ENCODE data around the gene TMEFF1. TPM values are rescaled to one million over a fixed set of nuclear protein-coding genes. Genes with fewer than 3 reads are reported as not detected.

Gene TMEFF1
- total and polyA plus RNA-seq, 4 donors, result 13.1 to 18.0 (median 15.7) TPM

DNA sequence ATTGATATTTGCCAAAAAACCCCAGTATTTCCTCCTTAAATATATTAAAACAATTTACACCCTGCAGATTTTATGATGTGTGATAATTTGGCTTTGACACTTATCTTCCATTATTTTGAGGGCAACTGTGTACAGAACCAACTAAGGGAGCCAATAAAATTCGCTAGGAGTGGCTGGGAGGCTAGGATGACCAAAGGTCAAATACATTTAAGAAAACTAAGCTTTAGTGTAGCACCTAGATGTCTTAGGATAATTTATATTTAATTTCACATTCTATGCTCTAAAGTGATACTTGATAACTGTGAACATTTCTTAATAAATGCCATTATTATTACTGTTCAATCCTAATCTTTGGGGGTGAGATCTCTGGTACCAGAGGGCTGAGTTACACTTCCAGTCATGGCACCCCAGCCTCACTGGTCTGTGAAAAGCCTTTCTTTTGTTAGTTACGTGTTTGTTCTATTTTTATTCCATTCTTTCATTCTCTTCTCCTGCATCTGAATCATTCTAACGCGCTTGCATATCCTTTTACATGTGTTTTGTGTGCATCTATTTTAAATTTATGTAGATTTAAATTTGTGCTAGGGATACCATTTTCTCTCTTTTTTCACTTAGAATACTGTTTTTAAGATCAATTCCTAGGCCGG lies 26.9 kb upstream of the TMEFF1 start:
- Histone ChIP-seq H3K36me3 (ENCODE audit: control insufficient read depth, insufficient read depth, low read length) (peaks cover 8% of the 10 kb centered on the region), H3K27me3 (ENCODE audit: control insufficient read depth, insufficient read depth, low read length) (no peaks in the 10 kb centered on the region), H3K9me3 (ENCODE audit: control insufficient read depth, insufficient read depth, low read length) (no peaks in the 10 kb centered on the region), H3K4me3 (ENCODE audit: low read depth, low read length) (no peak overlapping the region), H3K4me1 (ENCODE audit: control insufficient read depth, insufficient read depth, low read length) (peaks cover 4% of the 10 kb centered on the region), H3K27ac (ENCODE audit: low read depth, low read length) (no peak overlapping the region)
- no peak for DNase-seq (ENCODE audit: low read depth in 4 of 6, low spot score in 6 of 6)
- no CpG with 5 or more reads among the region's 5 CpGs for WGBS (ENCODE audit: insufficient coverage)

DNA sequence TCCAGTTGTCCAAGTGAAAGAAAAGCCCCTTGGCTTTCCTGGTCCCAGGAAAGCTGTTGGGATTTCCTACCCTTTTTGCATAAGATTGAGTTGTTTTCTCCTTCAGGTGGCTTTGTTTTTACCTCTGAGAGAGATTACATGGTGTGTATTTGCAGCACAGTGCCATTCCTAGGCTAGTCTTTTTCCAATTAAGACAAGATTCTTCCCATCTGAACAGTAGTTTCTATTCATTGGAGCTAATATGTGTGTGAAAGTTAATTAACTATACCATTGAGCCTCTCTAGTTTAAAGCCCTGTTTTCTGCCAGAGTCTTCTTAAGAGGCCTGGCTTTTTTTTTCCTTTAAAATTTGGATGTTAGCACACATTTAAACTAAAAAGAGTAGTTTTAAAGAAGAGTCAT lies 25.9 kb upstream of the TMEFF1 start:
- no peak overlapping the region for H3K27ac ChIP-seq (ENCODE audit: low read depth, low read length)
- H3K4me3 ChIP-seq (ENCODE audit: low read depth, low read length), result no peak overlapping the region
- H3K27me3 ChIP-seq (ENCODE audit: control insufficient read depth, insufficient read depth, low read length), result no peaks in the 10 kb centered on the region
- H3K4me1 ChIP-seq (ENCODE audit: control insufficient read depth, insufficient read depth, low read length), result peaks cover 4% of the 10 kb centered on the region
- peaks cover 7% of the 10 kb centered on the region for H3K36me3 ChIP-seq (ENCODE audit: control insufficient read depth, insufficient read depth, low read length)
- peak in 2 of 6 donors; percentile 22 to 84 for DNase-seq (ENCODE audit: low read depth in 4 of 6, low spot score in 6 of 6)
- no peaks in the 10 kb centered on the region for H3K9me3 ChIP-seq (ENCODE audit: control insufficient read depth, insufficient read depth, low read length)

DNA sequence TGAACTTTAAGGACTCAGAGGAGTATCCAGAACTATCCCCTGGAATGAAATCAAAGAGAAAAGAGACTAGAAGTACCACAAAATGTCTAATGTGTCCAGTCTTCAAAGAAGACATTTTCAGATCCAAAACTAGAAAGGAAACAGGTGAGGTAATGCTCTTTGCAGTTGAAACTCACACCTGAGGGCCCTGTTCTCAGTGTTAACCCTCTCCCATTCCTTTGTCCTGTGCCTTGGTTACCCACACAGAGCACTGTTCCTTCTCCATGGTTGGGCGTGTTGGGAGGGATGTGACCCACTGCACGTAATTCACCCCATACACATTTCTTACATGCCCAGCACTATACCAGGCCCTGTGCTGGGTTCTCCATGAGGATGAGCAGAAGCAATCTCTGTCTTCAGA lies 24.7 kb upstream of the TMEFF1 start:
- H3K36me3 ChIP-seq (ENCODE audit: control insufficient read depth, insufficient read depth, low read length), result no peaks in the 10 kb centered on the region
- no CpG with 5 or more reads among the region's 2 CpGs for WGBS (ENCODE audit: insufficient coverage)
- DNase-seq (ENCODE audit: low read depth in 4 of 6, low spot score in 6 of 6), result no peak
- no peaks in the 10 kb centered on the region for H3K27me3 ChIP-seq (ENCODE audit: control insufficient read depth, insufficient read depth, low read length)
- H3K27ac ChIP-seq (ENCODE audit: low read depth, low read length), result no peak overlapping the region
- no peak overlapping the region for H3K4me3 ChIP-seq (ENCODE audit: low read depth, low read length)
- no peaks in the 10 kb centered on the region for H3K9me3 ChIP-seq (ENCODE audit: control insufficient read depth, insufficient read depth, low read length)
- peaks cover 4% of the 10 kb centered on the region for H3K4me1 ChIP-seq (ENCODE audit: control insufficient read depth, insufficient read depth, low read length)

DNA sequence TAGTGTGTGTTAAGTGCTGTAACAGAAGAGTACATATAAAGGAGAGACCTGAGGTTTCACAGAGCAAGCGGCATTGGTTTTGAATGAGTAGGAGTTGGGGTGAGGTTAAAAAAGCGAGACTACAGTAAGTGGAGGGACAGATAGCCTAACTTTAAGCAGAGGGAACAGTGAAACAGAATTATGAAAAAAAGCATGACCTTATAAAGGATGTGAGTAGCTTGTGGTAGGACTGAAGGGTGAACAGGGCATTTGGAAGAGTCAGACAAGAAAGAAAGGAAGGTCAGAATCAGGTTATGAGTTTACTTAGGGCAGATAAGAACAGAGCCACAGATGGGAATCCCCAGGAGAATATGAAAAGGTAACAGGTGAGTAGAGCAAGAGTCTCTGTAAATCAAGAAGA lies 23.5 kb upstream of the TMEFF1 start:
- no peak for DNase-seq (ENCODE audit: low read depth in 4 of 6, low spot score in 6 of 6)
- Histone ChIP-seq H3K4me3 (ENCODE audit: low read depth, low read length) (no peak overlapping the region), H3K4me1 (ENCODE audit: control insufficient read depth, insufficient read depth, low read length) (peaks cover 4% of the 10 kb centered on the region), H3K27ac (ENCODE audit: low read depth, low read length) (no peak overlapping the region), H3K36me3 (ENCODE audit: control insufficient read depth, insufficient read depth, low read length) (no peaks in the 10 kb centered on the region), H3K9me3 (ENCODE audit: control insufficient read depth, insufficient read depth, low read length) (no peaks in the 10 kb centered on the region), H3K27me3 (ENCODE audit: control insufficient read depth, insufficient read depth, low read length) (no peaks in the 10 kb centered on the region)
- WGBS (ENCODE audit: insufficient coverage), result 91% methylated on average over 2 of the region's 2 CpGs

DNA sequence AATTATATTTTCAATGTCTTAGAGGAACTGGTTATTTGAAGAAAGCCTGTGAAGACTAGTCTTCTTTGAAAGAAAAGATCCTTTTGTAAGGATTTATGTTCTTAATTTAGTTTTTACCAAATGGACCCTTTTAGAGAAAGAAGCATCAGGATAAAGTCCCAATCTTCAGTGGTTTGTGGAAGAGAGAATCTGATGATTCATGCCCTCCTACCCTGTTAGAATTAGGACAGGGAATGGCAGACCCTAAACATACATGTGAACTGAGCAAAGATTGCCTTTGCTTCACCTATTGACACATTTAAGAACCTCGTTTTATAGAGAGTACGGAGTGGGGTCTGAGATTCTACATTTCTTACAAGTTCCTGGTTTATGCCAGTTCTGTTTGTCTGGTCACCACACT lies 20.1 kb upstream of the TMEFF1 start:
- Histone ChIP-seq H3K4me1 (ENCODE audit: control insufficient read depth, insufficient read depth, low read length) (no peaks in the 10 kb centered on the region), H3K36me3 (ENCODE audit: control insufficient read depth, insufficient read depth, low read length) (no peaks in the 10 kb centered on the region), H3K27ac (ENCODE audit: low read depth, low read length) (no peak overlapping the region), H3K9me3 (ENCODE audit: control insufficient read depth, insufficient read depth, low read length) (no peaks in the 10 kb centered on the region), H3K4me3 (ENCODE audit: low read depth, low read length) (no peak overlapping the region), H3K27me3 (ENCODE audit: control insufficient read depth, insufficient read depth, low read length) (no peaks in the 10 kb centered on the region)
- no CpG with 5 or more reads among the region's 2 CpGs for WGBS (ENCODE audit: insufficient coverage)
- no peak for DNase-seq (ENCODE audit: low read depth in 4 of 6, low spot score in 6 of 6)

DNA sequence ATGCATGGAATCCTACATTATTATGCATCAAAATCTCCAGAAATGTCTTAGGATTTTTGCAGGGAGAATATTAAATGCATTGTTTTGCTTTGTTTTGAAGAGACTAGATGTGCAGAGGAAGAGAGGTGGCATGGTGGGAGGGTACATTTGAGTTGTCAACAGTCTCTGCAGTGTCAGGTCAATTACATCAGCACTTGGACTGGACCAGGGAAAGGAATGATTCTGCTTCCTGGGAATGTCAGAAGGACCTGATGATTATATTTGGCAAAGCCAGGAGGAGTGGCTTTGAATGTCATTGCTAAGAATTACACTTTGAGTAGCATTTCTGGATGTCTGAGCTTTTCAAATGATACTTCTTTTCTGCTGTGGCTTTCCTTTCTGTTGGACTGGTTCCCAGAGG lies 17.5 kb upstream of the TMEFF1 start:
- Histone ChIP-seq H3K27ac (ENCODE audit: low read depth, low read length) (no peak overlapping the region), H3K27me3 (ENCODE audit: control insufficient read depth, insufficient read depth, low read length) (no peaks in the 10 kb centered on the region), H3K4me3 (ENCODE audit: low read depth, low read length) (no peak overlapping the region), H3K36me3 (ENCODE audit: control insufficient read depth, insufficient read depth, low read length) (no peaks in the 10 kb centered on the region), H3K9me3 (ENCODE audit: control insufficient read depth, insufficient read depth, low read length) (no peaks in the 10 kb centered on the region), H3K4me1 (ENCODE audit: control insufficient read depth, insufficient read depth, low read length) (no peaks in the 10 kb centered on the region)
- no peak for DNase-seq (ENCODE audit: low read depth in 4 of 6, low spot score in 6 of 6)

DNA sequence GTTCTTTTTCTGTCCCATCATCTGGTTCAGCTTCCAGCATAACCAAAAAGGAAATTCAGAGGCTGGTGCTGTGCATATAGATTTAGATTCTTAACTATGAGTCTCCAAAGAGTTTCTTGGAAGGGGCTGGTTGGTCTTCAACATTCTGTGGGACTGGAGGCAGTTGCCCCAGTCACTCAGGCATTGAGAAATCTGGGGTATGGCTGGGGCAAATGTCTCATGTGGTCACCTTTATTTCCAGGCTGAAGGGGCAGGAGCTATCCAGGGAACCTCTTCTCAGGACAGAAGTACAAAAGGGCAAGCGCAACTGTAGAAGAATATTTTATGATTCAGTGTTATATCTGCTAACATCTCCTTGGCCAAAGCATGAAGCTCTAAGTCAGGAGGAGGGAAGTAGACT lies 15.4 kb upstream of the TMEFF1 start:
- WGBS (ENCODE audit: insufficient coverage), result no CpG with 5 or more reads among the region's 1 CpG
- no peaks in the 10 kb centered on the region for H3K4me1 ChIP-seq (ENCODE audit: control insufficient read depth, insufficient read depth, low read length)
- H3K27me3 ChIP-seq (ENCODE audit: control insufficient read depth, insufficient read depth, low read length), result no peaks in the 10 kb centered on the region
- no peaks in the 10 kb centered on the region for H3K9me3 ChIP-seq (ENCODE audit: control insufficient read depth, insufficient read depth, low read length)
- no peak overlapping the region for H3K27ac ChIP-seq (ENCODE audit: low read depth, low read length)
- no peaks in the 10 kb centered on the region for H3K36me3 ChIP-seq (ENCODE audit: control insufficient read depth, insufficient read depth, low read length)
- no peak overlapping the region for H3K4me3 ChIP-seq (ENCODE audit: low read depth, low read length)
- no peak for DNase-seq (ENCODE audit: low read depth in 4 of 6, low spot score in 6 of 6)

DNA sequence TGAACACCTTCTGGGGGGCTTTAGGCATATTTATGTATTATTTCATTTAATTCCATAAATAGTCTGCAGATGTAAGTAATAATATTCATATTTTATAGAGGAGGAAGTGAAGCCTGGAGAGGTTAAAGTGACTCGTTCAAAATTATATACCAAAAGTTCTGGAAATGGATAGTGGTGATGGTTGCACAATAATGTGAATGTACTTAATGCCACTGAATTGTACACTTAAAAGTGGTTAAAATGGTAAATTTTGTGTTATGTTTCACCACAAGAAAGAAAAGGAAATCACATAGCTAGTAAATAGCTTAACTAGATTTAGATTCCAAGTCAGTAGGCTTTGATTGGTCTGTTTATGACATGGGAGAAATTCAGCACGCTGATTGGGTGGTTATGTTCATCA lies 13.0 kb upstream of the TMEFF1 start:
- H3K36me3 ChIP-seq (ENCODE audit: control insufficient read depth, insufficient read depth, low read length), result no peaks in the 10 kb centered on the region
- H3K4me1 ChIP-seq (ENCODE audit: control insufficient read depth, insufficient read depth, low read length), result no peaks in the 10 kb centered on the region
- no peak overlapping the region for H3K4me3 ChIP-seq (ENCODE audit: low read depth, low read length)
- peak in 1 of 6 donors; percentile 30 for DNase-seq (ENCODE audit: low read depth in 4 of 6, low spot score in 6 of 6)
- no peaks in the 10 kb centered on the region for H3K27me3 ChIP-seq (ENCODE audit: control insufficient read depth, insufficient read depth, low read length)
- H3K27ac ChIP-seq (ENCODE audit: low read depth, low read length), result no peak overlapping the region
- no CpG with 5 or more reads among the region's 2 CpGs for WGBS (ENCODE audit: insufficient coverage)
- H3K9me3 ChIP-seq (ENCODE audit: control insufficient read depth, insufficient read depth, low read length), result no peaks in the 10 kb centered on the region

DNA sequence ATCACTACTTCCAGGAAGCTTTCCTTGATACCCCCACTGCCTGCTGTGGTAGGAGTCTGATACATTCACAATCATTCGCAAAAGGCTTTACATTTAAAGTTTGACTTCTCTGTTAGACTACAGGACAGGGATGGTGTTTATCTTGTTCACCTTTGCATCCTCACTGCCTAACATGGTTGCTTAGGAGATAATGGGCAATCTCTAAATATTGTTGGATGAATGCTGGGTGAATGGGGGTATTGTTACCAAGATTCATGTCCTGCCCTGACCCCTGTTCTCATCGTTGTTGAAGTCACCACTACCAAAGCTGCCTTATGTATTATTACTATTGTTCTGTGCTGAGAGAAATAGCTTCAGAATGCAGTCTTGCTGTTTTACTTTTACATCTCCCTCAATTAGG lies 7.7 kb upstream of the TMEFF1 start:
- no peak overlapping the region for H3K4me3 ChIP-seq (ENCODE audit: low read depth, low read length)
- H3K4me1 ChIP-seq (ENCODE audit: control insufficient read depth, insufficient read depth, low read length), result no peaks in the 10 kb centered on the region
- no peaks in the 10 kb centered on the region for H3K27me3 ChIP-seq (ENCODE audit: control insufficient read depth, insufficient read depth, low read length)
- H3K9me3 ChIP-seq (ENCODE audit: control insufficient read depth, insufficient read depth, low read length), result no peaks in the 10 kb centered on the region
- no peak overlapping the region for H3K27ac ChIP-seq (ENCODE audit: low read depth, low read length)
- no CpG with 5 or more reads among the region's 2 CpGs for WGBS (ENCODE audit: insufficient coverage)
- DNase-seq (ENCODE audit: low read depth in 4 of 6, low spot score in 6 of 6), result no peak
- H3K36me3 ChIP-seq (ENCODE audit: control insufficient read depth, insufficient read depth, low read length), result no peaks in the 10 kb centered on the region

DNA sequence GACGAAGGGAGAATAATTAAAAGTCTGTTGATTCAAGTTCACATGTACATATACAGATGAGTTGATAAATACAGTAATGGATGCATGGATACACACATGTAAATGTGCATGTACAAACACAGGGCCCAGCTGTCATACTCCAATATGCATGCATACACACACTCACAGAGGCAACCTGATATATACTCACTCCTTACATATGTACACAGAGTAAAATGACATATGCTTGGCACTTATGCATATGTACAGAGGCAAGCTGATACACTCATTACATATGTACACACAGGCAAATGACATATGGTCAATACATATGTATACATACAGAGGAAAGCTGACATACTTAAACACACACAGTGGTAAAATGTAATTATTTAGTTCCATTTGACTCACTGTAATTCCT lies 7.2 kb upstream of the TMEFF1 start:
- no CpG with 5 or more reads among the region's 1 CpG for WGBS (ENCODE audit: insufficient coverage)
- no peaks in the 10 kb centered on the region for H3K9me3 ChIP-seq (ENCODE audit: control insufficient read depth, insufficient read depth, low read length)
- no peaks in the 10 kb centered on the region for H3K36me3 ChIP-seq (ENCODE audit: control insufficient read depth, insufficient read depth, low read length)
- no peaks in the 10 kb centered on the region for H3K27me3 ChIP-seq (ENCODE audit: control insufficient read depth, insufficient read depth, low read length)
- no peak overlapping the region for H3K27ac ChIP-seq (ENCODE audit: low read depth, low read length)
- no peak overlapping the region for H3K4me3 ChIP-seq (ENCODE audit: low read depth, low read length)
- peak in 1 of 6 donors; percentile 63 for DNase-seq (ENCODE audit: low read depth in 4 of 6, low spot score in 6 of 6)
- H3K4me1 ChIP-seq (ENCODE audit: control insufficient read depth, insufficient read depth, low read length), result no peaks in the 10 kb centered on the region

All from spinal cord (tissue), 10 donors.